HT1080 (cell line): ENCODE data around the gene PFKFB1. TPM values are rescaled to one million over a fixed set of nuclear protein-coding genes. Genes with fewer than 3 reads are reported as not detected.
A peak's percentile ranks its signal among the peaks of the same experiment; 100 is the strongest.
"Not testable (repeated sequence)": the region's sequence is repeated elsewhere in the genome, so short reads cannot be mapped to it uniquely, and the experiment has no call there.

Experiments
- DNase-seq: peaks from one replicate; pipeline ENCODE4 v3.0.0-alpha.2; 2015; ENCODE audit warnings: low read depth
- total RNA-seq: library from RNA; depleted of rRNA; stranded (reverse); fragments of >200 nt; shearing (Covaris generic); gene quantifications from 2 replicates; pipeline ENCODE4 v1.2.3, GENCODE V29; 2014

PFKFB1 gene
- total RNA-seq, 1 experiment from 2014 or later = 0.16 TPM

GRCh38 chrX:54994668-54995351 lies 822 bp upstream of the PFKFB1 start:
- DNase-seq = no peak

GRCh38 chrX:54992911-54993622 lies 921 bp downstream of the PFKFB1 start:
- DNase-seq = no peak

- DNase-seq = no peak
Observed at GRCh38 chrX:54991706-54992105, 2.3 kb downstream of the PFKFB1 start.

GRCh38 chrX:54983306-54983705 lies 10.7 kb downstream of the PFKFB1 start:
- not testable (repeated sequence) for DNase-seq

- no peak for DNase-seq
Observed at GRCh38 chrX:54980334-54980733, 13.7 kb downstream of the PFKFB1 start.

- no peak for DNase-seq
Observed at GRCh38 chrX:54979432-54979831, 14.6 kb downstream of the PFKFB1 start.

GRCh38 chrX:54978448-54978847 lies 15.5 kb downstream of the PFKFB1 start:
- peak; percentile 37 for DNase-seq

- DNase-seq = no peak
Observed at GRCh38 chrX:54977387-54977786, 16.6 kb downstream of the PFKFB1 start.

GRCh38 chrX:54964766-54965497 lies 29.1 kb downstream of the PFKFB1 start:
- no peak for DNase-seq

- DNase-seq = no peak
Observed at GRCh38 chrX:54961750-54962149, 32.2 kb downstream of the PFKFB1 start.

GRCh38 chrX:54950730-54951375 lies 43.1 kb downstream of the PFKFB1 start:
- DNase-seq = no peak

GRCh38 chrX:54945224-54945623 lies 48.8 kb downstream of the PFKFB1 start:
- no peak for DNase-seq

GRCh38 chrX:54944816-54945215 lies 49.2 kb downstream of the PFKFB1 start:
- DNase-seq = no peak

- DNase-seq = no peak
Observed at GRCh38 chrX:54937416-54937815, 56.6 kb downstream of the PFKFB1 start.

- DNase-seq = no peak
Observed at GRCh38 chrX:54935306-54935705, 58.7 kb downstream of the PFKFB1 start.

GRCh38 chrX:54934890-54935289 lies 59.1 kb downstream of the PFKFB1 start:
- DNase-seq = no peak

GRCh38 chrX:54934058-54934457 lies 59.9 kb downstream of the PFKFB1 start:
- DNase-seq = no peak

GRCh38 chrX:54933150-54933826 lies 60.7 kb downstream of the PFKFB1 start:
- DNase-seq = no peak

- DNase-seq = no peak
Observed at GRCh38 chrX:54931107-54931506, 62.9 kb downstream of the PFKFB1 start.

GRCh38 chrX:54930291-54931049 lies 63.5 kb downstream of the PFKFB1 start:
- DNase-seq = no peak
